Measurements from ENCODE around the gene IL23R.

- no peak for TF ChIP-seq CTCF (IDR thresholded peaks at IDR 0.05; ENCODE audit: low read depth, low read length, missing input control)
- TF ChIP-seq SP1 (IDR thresholded peaks at IDR 0.05): no peak
- TF ChIP-seq FOXA1 (IDR thresholded peaks at IDR 0.05): no peak
- TF ChIP-seq JUND (IDR thresholded peaks at IDR 0.05): no peak
- TF ChIP-seq EGR1 (IDR thresholded peaks at IDR 0.05; ENCODE audit: low read depth in 2 of 2): no peak
- no peak for TF ChIP-seq FOXA2 (IDR thresholded peaks at IDR 0.05)
- no peak for TF ChIP-seq GABPA (IDR thresholded peaks at IDR 0.05 in 1 of 2, conservative IDR thresholded peaks at IDR 0.05 in 1 of 2)
- TF ChIP-seq MAX (IDR thresholded peaks at IDR 0.05): no peak
Observed at GRCh38 chr1:67201891-67202290, 35.6 kb downstream of the IL23R start.

Data from liver (tissue), 3 donors.